ACC112 (cell line): ENCODE results near the gene CLEC16A.

Experiments
- H2AFZ ChIP-seq: fragments of 200-600 bp; sonication (generic); one replicate; pipeline ENCODE4 v1.6.0; 2017; ENCODE audit warnings: antibody characterized with exemption, low read length; ENCODE audit not compliant: unreplicated experiment
- H3K27ac ChIP-seq: fragments of 200-600 bp; sonication (generic); 2 replicates; pipeline ENCODE4 v1.5.1; 2014; ENCODE audit warnings: low read depth, mild to moderate bottlenecking, antibody characterized with exemption, low read length, moderate library complexity
- H3K27me3 ChIP-seq: fragments of 200-600 bp; sonication (generic); 2 replicates; pipeline ENCODE4 v1.6.1; 2014; ENCODE audit warnings: mild to moderate bottlenecking, antibody characterized with exemption, low read length, moderate library complexity, mixed read lengths; ENCODE audit not compliant: insufficient read depth
- H3K36me3 ChIP-seq: fragments of 200-600 bp; sonication (generic); 2 replicates; pipeline ENCODE4 v1.6.1; 2016; ENCODE audit warnings: mild to moderate bottlenecking, antibody characterized with exemption, low read length, moderate library complexity, mixed read lengths; ENCODE audit not compliant: insufficient read depth
- H3K4me1 ChIP-seq: fragments of 200-600 bp; sonication (generic); one replicate; pipeline ENCODE4 v1.6.1; 2016; ENCODE audit warnings: low read length, mixed read lengths; ENCODE audit not compliant: insufficient read depth, unreplicated experiment, control insufficient read depth
- H3K4me3 ChIP-seq: fragments of 200-600 bp; sonication (generic); 2 replicates; pipeline ENCODE4 v1.5.1; 2014; ENCODE audit warnings: mild to moderate bottlenecking, low read depth, low read length
- H3K79me2 ChIP-seq: fragments of 200-600 bp; sonication (generic); one replicate; pipeline ENCODE4 v1.6.0; 2016; ENCODE audit warnings: low read length; ENCODE audit not compliant: control insufficient read depth, unreplicated experiment, insufficient read depth

The CLEC16A gene

DNA sequence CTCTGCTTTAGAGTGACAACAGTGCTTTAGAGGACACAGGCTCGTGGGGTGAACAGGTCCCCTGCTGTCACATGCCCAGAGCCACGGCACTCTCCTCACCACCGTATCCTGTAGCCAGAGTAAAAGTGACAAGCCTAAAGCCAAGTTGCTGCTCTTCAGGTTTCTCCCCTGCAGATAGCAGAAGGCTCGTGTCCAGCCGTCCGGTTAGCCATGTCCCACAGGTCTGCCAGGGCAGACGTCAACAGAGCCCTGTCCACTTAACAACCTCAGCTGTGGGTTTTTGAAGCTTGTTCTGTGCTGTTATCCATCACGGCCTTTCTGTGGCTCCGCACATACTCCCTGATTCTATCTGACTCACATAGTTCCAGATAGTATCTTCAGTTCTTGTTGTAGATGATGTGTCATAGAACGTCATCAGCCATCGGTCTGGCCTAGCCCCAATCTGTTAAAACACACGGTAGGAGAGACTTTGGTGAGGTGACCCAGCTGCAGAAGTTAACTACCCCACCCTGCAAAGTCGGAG, 211.0 kb downstream of the CLEC16A start:
- H3K4me1 ChIP-seq, result no peaks in the 10 kb centered on the region
- H3K27ac ChIP-seq, result no peak overlapping the region
- no peaks in the 10 kb centered on the region for H3K36me3 ChIP-seq

DNA sequence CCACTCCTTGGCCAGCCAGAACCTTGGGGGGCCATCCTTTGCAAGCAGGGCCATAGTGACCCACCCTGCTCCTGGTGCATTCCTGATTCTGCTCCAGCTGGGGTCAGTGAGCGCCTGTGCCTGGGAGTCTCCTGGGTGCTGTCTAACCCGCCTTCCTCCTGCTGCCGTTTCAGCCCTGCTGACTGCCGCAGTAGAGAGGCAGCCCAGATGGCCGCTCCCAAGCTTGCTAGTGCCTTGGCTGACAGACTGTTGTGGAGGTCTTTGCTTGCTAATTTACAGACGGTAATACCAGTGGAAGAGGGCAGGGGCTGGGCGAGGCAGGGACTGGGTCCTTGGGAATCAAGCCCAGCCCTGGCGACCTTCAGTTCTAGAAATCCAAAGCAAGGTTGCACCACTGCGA, 212.0 kb downstream of the CLEC16A start:
- Histone ChIP-seq H3K4me1 (no peaks in the 10 kb centered on the region), H3K79me2 (no peaks in the 10 kb centered on the region), H3K36me3 (no peaks in the 10 kb centered on the region), H3K4me3 (no peak overlapping the region), H3K27ac (no peak overlapping the region), H3K27me3 (no peaks in the 10 kb centered on the region), H2AFZ (no peak overlapping the region)

More for the DNA sequence above, 211.0 kb downstream of the CLEC16A start:
- H3K4me3 ChIP-seq, result no peak overlapping the region
- H2AFZ ChIP-seq, result no peak overlapping the region
- no peaks in the 10 kb centered on the region for H3K27me3 ChIP-seq
- no peaks in the 10 kb centered on the region for H3K79me2 ChIP-seq

DNA sequence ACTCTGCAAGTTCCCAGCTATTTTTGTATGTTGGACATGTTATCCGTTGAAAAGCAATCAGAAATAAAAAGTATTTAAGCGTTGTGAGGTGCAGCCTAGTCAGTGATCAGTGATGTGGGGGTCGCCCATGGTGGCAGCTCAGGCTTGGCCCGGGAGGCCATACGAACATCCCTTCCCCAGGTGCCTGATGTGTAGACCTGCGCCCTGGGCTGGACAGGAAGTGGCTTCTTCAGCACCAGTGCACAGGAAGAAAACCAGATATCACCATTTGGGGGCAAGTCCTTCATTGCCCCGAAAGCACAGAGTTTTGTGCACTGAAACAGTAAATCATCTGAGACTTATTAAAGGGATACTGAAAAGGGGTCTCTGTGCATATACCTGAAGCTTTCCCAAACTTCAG, 212.8 kb downstream of the CLEC16A start:
- no peak overlapping the region for H3K27ac ChIP-seq
- no peaks in the 10 kb centered on the region for H3K79me2 ChIP-seq
- no peaks in the 10 kb centered on the region for H3K4me1 ChIP-seq
- no peak overlapping the region for H2AFZ ChIP-seq
- no peak overlapping the region for H3K4me3 ChIP-seq
- no peaks in the 10 kb centered on the region for H3K36me3 ChIP-seq
- H3K27me3 ChIP-seq, result no peaks in the 10 kb centered on the region

DNA sequence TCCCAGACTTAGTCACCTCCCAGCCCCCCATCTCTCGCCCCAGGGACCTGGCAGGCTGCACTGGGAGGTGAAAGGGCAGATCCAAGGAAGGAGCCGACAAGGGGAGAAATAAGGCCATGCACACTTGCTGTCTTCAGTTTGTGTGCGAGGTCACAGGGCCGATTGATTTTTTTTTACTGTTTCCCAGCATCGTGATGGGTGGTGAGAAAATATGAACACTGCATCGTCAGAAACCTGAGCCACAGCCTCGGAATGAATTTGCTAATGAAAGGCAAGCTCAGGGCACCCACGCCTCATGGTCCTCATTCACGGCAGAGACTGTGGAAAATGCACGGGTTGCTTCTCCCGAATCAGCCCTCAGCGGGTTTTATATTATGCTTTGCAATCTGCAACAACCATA, 213.7 kb downstream of the CLEC16A start:
- Histone ChIP-seq H3K79me2 (no peaks in the 10 kb centered on the region), H3K27ac (no peak overlapping the region)

DNA sequence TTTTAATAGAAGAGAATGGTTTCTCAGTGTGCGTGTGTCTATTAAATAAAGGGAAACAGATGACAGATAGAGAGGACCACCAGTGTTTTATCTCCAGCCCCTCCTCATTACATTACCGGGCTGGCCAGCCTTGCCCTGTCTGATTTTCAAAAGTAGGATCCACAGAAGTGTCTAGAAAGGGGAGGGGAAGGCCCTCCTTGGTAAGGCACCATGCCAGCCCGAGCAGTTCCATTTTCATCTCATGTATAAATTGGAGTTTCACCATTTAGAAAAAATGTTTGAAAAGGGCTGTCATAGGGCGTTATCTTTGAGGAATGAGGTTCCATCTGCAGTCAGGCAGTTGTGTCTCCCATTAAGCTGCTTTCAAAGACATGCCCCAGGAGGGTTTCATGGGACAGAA, 214.9 kb downstream of the CLEC16A start:
- Histone ChIP-seq H3K27me3 (no peaks in the 10 kb centered on the region), H3K4me1 (no peaks in the 10 kb centered on the region), H3K27ac (no peak overlapping the region), H3K36me3 (no peaks in the 10 kb centered on the region), H3K4me3 (no peak overlapping the region), H2AFZ (no peak overlapping the region), H3K79me2 (no peaks in the 10 kb centered on the region)

More for the DNA sequence above, 213.7 kb downstream of the CLEC16A start:
- Histone ChIP-seq H3K27me3 (no peaks in the 10 kb centered on the region), H2AFZ (no peak overlapping the region), H3K36me3 (no peaks in the 10 kb centered on the region), H3K4me1 (no peaks in the 10 kb centered on the region), H3K4me3 (no peak overlapping the region)

DNA sequence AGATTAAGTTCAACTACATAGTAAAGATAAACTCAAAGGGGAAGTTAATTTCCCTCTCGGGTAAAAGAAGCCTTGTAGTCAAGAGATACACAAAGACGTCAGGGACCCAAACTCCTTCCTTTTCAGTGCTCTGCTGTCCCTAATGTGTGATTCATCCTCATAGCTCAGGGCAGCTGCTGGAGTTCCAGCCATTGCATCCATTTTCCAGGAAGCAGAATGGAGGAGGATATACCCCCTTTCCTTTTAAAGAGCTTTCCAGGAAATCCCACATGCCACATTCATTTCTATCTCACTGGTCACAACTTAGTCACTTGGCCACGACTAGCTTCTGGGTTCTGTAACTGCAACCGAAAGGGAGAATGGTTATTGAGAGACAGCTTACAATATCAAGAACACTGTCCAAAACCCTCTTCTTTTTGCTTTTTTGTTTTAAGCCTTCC, 216.3 kb downstream of the CLEC16A start:
- Histone ChIP-seq H3K36me3 (no peaks in the 10 kb centered on the region), H3K27ac (no peak overlapping the region), H3K4me1 (no peaks in the 10 kb centered on the region), H2AFZ (no peak overlapping the region), H3K79me2 (no peaks in the 10 kb centered on the region), H3K27me3 (no peaks in the 10 kb centered on the region), H3K4me3 (no peak overlapping the region)

DNA sequence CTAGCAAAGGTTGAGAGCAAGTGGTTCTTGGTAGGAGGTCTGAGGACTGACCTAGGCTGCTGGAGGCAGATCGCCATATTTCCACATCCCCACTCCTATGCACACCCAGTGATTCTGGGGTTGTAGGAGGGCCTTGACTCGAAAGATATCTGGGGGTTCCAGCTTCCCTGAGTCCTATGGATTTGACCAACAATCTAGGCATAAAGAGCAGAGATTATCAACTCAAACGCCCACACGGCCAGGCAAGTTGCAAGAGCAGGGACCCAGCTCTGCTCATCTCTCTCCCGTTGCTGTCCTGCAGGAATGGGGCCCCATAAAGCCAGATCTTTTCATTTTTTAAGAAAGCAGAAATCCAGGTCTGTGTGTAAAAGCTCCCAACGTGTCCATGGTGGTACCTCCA, 217.1 kb downstream of the CLEC16A start:
- Histone ChIP-seq H3K27me3 (no peaks in the 10 kb centered on the region), H3K4me1 (no peaks in the 10 kb centered on the region), H3K4me3 (no peak overlapping the region), H3K79me2 (no peaks in the 10 kb centered on the region), H3K36me3 (no peaks in the 10 kb centered on the region), H2AFZ (no peak overlapping the region), H3K27ac (no peak overlapping the region)

DNA sequence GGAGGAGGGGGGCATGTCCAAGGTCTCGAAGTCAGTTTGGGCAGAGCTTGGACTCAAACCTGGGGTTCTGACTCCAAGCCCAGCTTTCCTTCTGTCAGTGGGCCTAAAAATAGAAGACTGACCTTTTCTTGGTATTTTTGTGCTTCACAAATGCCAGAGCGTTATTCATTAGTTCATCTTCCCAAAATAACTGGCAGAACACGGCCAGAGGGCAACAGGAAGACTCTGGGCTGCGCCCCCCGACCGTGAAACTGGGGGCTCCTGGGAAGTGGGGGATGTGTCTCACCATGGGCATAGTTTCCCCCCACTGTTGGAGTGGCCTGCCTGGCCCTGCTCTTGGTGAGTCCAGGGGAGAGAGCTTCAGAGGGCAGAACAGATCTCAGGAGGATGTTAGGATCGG, 217.6 kb downstream of the CLEC16A start:
- no peaks in the 10 kb centered on the region for H3K4me1 ChIP-seq
- no peak overlapping the region for H3K27ac ChIP-seq
- H3K36me3 ChIP-seq, result no peaks in the 10 kb centered on the region
- no peaks in the 10 kb centered on the region for H3K79me2 ChIP-seq
- no peak overlapping the region for H3K4me3 ChIP-seq
- no peak overlapping the region for H2AFZ ChIP-seq
- no peaks in the 10 kb centered on the region for H3K27me3 ChIP-seq

DNA sequence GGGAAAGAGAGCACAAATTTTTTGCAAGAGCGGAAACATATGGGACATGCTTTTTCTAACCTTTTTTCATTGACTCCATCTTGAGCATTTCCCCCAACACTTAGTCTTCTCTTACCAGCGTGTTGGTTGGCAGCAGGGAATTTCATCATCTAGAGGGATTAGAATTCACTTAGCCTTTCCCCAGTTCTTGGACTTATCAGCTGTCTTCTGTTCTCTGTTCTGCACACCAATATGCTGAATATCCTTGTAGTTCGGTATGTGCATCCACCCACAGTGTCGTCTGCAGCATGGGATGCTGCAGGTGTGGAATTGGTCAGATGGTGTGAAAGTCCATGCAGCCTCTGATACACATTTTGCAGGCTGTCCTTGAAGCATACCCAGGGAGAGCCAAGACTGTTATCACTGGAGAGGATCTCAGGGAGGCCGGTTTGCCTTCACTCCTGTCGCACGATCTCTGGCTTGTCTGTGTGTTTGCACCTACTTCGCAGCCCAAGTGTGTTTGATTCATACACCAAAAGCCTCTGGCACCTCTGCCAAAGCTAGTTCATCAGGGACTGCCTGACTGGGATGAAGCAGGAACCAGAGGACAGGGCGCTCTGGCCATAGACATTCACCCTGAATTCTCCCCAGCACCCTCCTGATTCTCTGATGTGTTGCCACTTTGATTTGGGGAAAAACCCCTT, 218.4 kb downstream of the CLEC16A start:
- Histone ChIP-seq H3K79me2 (no peaks in the 10 kb centered on the region), H3K36me3 (no peaks in the 10 kb centered on the region), H3K27me3 (no peaks in the 10 kb centered on the region), H3K27ac (no peak overlapping the region), H3K4me1 (no peaks in the 10 kb centered on the region), H2AFZ (no peak overlapping the region), H3K4me3 (no peak overlapping the region)

DNA sequence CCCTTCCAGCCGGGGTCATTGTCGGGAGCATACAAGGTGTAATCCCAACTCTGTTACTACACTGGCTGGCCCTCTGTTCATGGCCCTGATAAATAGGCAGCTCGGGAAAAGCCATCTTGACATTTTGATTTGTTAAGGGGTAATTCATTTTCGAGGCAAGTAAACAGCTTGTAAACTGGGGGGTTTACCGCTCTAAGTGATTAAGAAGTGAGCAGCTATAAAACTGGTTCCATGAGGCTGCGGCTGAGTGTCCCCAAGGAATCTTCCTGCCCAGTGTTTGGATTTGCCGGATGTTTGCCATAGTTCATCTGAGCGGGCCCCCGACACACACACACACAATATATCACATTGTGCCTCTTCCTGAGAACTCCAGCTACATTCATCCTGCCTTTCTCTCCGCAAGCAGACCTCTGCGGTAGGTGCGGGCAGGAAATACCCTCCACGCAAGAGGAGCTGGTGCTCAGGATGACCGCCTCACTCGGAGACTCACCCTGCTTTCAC, 219.4 kb downstream of the CLEC16A start:
- H3K4me1 ChIP-seq, result peaks cover 3% of the 10 kb centered on the region
- H3K79me2 ChIP-seq, result no peaks in the 10 kb centered on the region
- H3K27ac ChIP-seq, result no peak overlapping the region
- H3K36me3 ChIP-seq, result no peaks in the 10 kb centered on the region
- no peak overlapping the region for H2AFZ ChIP-seq
- no peak overlapping the region for H3K4me3 ChIP-seq
- no peaks in the 10 kb centered on the region for H3K27me3 ChIP-seq
